Ascending aorta (tissue), 2 donors: ENCODE data around the gene ZC2HC1B. TPM values are rescaled to one million over a fixed set of nuclear protein-coding genes. Genes with fewer than 3 reads are reported as not detected.
"Not testable (repeated sequence)": the region's sequence is repeated elsewhere in the genome, so short reads cannot be mapped to it uniquely, and the experiment has no call there.

Source experiments
- DNase-seq, 2 donors: peaks; one replicate each; pipeline ENCODE4 v3.0.0-alpha.2; 2019; ENCODE audit warnings: low spot score in 2 of 2
- H3K27ac ChIP-seq, 2 donors: fragments of 200-600 bp; sonication (generic); one replicate each; pipeline ENCODE4 v1.5.1; 2016 to 2017; ENCODE audit warnings: mild to moderate bottlenecking in 1 of 2
- H3K27me3 ChIP-seq: fragments of 200-600 bp; sonication (generic); one replicate; pipeline ENCODE4 v1.5.1; 2017
- H3K36me3 ChIP-seq, 2 donors: fragments of 200-600 bp; sonication (generic); one replicate each; pipeline ENCODE4 v1.5.1; 2016
- H3K4me1 ChIP-seq, 2 donors: fragments of 200-600 bp; sonication (generic); one replicate each; pipeline ENCODE4 v1.5.1; 2016 to 2017; ENCODE audit warnings: mild to moderate bottlenecking in 1 of 2
- H3K4me3 ChIP-seq, 2 donors: fragments of 200-600 bp; sonication (generic); one replicate each; pipeline ENCODE4 v1.5.1; 2016 to 2017; ENCODE audit warnings: mild to moderate bottlenecking in 1 of 2
- H3K9me3 ChIP-seq, 2 donors: fragments of 200-600 bp; sonication (generic); one replicate each; pipeline ENCODE4 v1.5.1; 2016
- CTCF ChIP-seq, 3 experiments: fragments of 200-600 bp in 2 of 3; fragments of 450-650 bp in 1 of 3; sonication (generic) in 2 of 3; IDR thresholded peaks; one replicate each; pipeline ENCODE4 v1.5.1; 2016 to 2019; ENCODE audit warnings: antibody characterized with exemption in 3 of 3, mild to moderate bottlenecking in 1 of 3, moderate library complexity in 1 of 3
- intact Hi-C: fragments of 100-400 bp; cut with DNase I; formaldehyde crosslinking; loops from one replicate; pipeline ENCODE4 v1.15.1; 2023
- total RNA-seq: library from RNA; depleted of rRNA; stranded (reverse); fragments of >200 nt; gene quantifications from one replicate; pipeline ENCODE4 v1.1.0, GENCODE V29; 2016

Gene ZC2HC1B
- total RNA-seq, 1 donor from 2014 or later: not detected

- no peaks in the 10 kb centered on the region for H3K36me3 ChIP-seq
- no peak for TF ChIP-seq CTCF (IDR thresholded peaks at IDR 0.05)
- H3K27ac ChIP-seq: no peak overlapping the region
- intact Hi-C loops: no loop called here
- H3K4me1 ChIP-seq: no peaks in the 10 kb centered on the region
- H3K27me3 ChIP-seq: no peaks in the 10 kb centered on the region
- no peak overlapping the region for H3K4me3 ChIP-seq
- peaks cover 0 to 5% of the 10 kb centered on the region in 2 donors for H3K9me3 ChIP-seq
- DNase-seq: no peak
Observed at GRCh38 chr6:143872201-143872600, 7.9 kb downstream of the ZC2HC1B start.

DNA sequence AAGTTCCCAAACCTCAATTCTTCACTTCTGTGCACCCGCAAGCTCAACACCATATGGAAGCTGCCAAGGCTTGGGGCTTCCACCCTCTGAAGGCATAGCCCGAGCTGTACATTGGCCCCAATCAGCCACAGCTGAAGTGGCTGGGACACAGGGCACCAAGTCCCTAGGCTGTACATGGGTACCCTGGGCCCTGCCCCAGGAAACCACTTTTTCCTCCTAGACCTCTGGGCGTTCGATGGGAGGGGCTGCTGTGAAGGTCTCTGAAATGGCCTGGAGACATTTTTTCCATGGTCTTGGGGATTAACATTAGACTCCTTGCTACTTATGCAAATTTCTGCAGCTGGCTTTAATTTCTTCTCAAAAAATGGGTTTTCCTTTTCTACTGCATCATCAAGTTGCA is 9.3 kb downstream of the ZC2HC1B start:
- H3K27me3 ChIP-seq, H3K36me3 ChIP-seq, H3K9me3 ChIP-seq, DNase-seq, H3K27ac ChIP-seq, H3K4me3 ChIP-seq, H3K4me1 ChIP-seq, intact Hi-C loops: not testable (repeated sequence)

- H3K27me3 ChIP-seq, H3K4me3 ChIP-seq, intact Hi-C loops, H3K27ac ChIP-seq, H3K9me3 ChIP-seq, H3K4me1 ChIP-seq, H3K36me3 ChIP-seq, DNase-seq: not testable (repeated sequence)
Observed at GRCh38 chr6:143874503-143874902, 10.2 kb downstream of the ZC2HC1B start.

DNA sequence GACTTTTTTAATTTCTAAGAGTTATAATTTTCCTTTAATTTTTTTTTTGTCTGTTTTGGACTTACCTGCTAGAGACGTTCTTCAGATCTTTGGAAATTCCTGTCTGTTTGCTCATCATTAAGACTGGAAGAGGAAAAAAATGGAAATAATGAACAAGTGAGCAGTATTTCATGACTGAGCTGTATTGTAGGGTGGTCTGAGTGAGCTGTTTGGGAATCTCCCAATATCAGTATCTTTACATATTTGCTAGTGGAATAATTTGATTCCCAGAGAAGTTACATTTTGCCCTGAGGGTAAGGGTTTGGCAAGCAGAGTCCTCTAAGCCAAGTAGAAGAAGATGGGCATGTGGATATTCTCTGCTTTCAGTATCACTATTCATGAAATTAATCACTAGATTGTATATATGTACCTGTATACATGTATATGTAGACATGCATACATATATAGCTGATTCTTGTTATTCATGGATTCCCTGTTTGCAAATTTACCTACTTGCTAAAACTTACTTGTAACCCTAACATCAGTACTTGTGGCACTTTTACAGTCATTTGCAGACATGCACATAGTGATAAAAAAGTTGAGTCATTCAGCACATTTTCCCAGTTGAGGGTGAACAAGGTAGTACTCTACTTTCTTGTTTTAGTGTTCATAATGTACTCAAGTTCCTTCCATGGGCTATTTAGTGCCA is 13.5 kb downstream of the ZC2HC1B start:
- intact Hi-C loops: no loop called here
- H3K27ac ChIP-seq: no peak overlapping the region
- no peak for TF ChIP-seq CTCF (IDR thresholded peaks at IDR 0.05)
- no peaks in the 10 kb centered on the region for H3K4me1 ChIP-seq
- no peaks in the 10 kb centered on the region for H3K36me3 ChIP-seq
- peaks cover 0 to 5% of the 10 kb centered on the region in 2 donors for H3K9me3 ChIP-seq
- no peak overlapping the region for H3K4me3 ChIP-seq
- no peaks in the 10 kb centered on the region for H3K27me3 ChIP-seq
- DNase-seq: no peak

GRCh38 chr6:143878272-143878760 is 14.0 kb downstream of the ZC2HC1B start:
- H3K4me3 ChIP-seq: no peak overlapping the region
- H3K9me3 ChIP-seq: peaks cover 0 to 5% of the 10 kb centered on the region in 2 donors
- no peaks in the 10 kb centered on the region for H3K36me3 ChIP-seq
- no peak for DNase-seq
- no peaks in the 10 kb centered on the region for H3K4me1 ChIP-seq
- no peak for TF ChIP-seq CTCF (IDR thresholded peaks at IDR 0.05)
- no peak overlapping the region for H3K27ac ChIP-seq
- intact Hi-C loops: no loop called here
- H3K27me3 ChIP-seq: no peaks in the 10 kb centered on the region

DNA sequence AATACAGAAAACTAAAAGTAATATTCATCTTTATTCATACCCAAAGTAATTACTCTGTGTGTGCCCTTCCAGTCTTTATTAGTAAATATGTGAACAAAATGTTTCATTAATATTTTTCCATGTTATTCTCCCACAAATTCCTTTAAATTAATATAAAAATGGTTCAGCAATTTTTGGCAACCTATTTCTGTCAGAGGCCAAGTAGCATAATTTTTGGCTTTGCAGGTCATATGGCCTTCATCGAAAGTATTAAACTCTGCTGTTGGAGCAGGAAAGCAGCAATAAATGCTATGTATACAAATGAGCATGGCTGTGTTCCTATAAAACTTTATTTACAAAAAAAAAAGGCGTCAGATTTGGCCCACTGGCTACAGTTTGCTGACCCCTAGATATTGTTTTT is 16.1 kb downstream of the ZC2HC1B start:
- Histone ChIP-seq H3K4me1 (no peaks in the 10 kb centered on the region), H3K27ac (no peak overlapping the region), H3K27me3 (no peaks in the 10 kb centered on the region), H3K36me3 (no peaks in the 10 kb centered on the region), H3K4me3 (no peak overlapping the region), H3K9me3 (no peaks in the 10 kb centered on the region)
- no peak for TF ChIP-seq CTCF (IDR thresholded peaks at IDR 0.05)
- intact Hi-C loops: no loop called here
- no peak for DNase-seq
